GM19397 (cell line): Measurements from ENCODE around the gene DAZL.
"Not testable (repeated sequence)": the region's sequence is repeated elsewhere in the genome, so short reads cannot be mapped to it uniquely, and the experiment has no call there.

Source experiments
- ATAC-seq: cut with Tn5 transposase; IDR thresholded peaks from one replicate; pipeline ENCODE4 v1.9.1; 2021; ENCODE audit warnings: mild to moderate bottlenecking, moderate library complexity; ENCODE audit not compliant: unreplicated experiment

DAZL gene

DNA sequence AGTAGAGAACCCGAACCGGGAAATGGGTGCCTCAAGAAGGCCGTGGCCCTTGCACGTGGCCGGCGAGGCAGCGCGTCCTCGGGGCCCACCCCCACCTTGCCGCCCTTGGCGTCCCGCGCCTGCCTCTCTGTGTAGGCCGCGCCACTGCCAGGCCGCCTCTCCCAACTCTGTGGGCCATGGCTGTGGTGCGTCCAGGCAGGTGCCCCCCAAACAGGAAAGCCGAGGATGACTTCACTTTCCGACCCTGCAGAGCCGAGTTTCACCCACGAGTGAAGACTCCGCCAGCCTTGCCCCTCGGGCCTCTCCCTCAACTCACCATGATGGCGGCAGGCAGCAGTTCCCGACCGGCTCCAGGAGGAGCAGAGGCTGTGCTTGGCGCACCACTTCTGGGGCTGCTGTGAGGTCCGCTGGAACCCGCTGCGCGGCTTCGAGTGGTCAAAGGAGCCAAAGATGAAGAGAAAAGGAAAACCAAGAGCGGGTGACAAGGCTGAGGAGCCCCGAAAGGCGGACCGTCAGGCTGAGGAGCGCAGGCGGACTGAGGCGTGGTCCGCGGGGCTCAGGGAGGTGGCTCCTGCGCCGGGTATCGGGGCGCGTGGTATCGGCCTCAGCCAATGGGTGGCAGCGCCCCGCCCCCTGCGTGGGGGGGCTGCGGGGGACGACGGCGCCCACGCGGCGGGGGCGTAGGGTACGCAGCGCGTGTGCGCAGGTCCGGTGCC is at the start of gene DAZL:
Gene DAZL, minus strand, starts transcription at position 537 of the 716 bp plus-strand sequence. Its CDS starts 218 bp downstream, at position 319.
- no peak for ATAC-seq

DNA sequence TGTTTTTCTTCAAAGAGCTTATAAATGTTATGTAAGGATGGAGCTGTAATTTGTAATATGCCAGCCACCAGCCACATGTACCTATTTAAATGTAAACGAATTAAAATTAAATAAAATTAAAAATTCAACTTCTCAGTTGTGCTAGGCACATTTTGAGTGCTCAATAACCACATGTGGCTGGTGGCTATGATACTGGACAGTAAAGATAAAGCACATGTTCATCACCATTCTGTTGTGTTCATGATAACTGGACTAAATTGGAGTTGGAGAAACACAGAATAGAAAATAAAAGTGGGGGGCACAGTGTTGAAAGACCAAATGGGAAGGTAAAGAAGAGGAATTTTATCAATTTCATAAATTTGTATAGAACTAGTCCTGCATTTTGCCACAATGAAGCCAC is 49.8 kb upstream of the DAZL start:
- ATAC-seq = no peak

DNA sequence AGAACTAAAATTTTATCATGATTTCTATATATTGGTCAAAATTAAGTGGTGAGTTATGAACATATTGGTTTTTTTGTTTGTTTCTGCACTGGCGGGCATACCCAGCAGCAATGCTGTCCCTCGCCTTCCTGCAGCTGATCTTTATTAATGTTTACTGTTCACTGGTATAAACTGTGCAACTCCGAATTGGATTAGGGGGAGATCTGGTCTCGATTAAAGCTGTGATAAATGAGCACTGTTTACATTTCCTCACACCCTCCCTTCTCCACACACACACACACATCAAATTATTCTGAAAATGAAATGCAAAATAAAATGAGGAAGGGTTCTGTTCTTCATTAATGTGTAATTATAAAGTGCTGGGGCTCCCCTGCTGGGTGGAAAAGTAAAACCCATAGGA is 48.5 kb upstream of the DAZL start:
- ATAC-seq = no peak

GRCh38 chr3:16647668-16648067 is 42.4 kb upstream of the DAZL start:
- no peak for ATAC-seq

DNA sequence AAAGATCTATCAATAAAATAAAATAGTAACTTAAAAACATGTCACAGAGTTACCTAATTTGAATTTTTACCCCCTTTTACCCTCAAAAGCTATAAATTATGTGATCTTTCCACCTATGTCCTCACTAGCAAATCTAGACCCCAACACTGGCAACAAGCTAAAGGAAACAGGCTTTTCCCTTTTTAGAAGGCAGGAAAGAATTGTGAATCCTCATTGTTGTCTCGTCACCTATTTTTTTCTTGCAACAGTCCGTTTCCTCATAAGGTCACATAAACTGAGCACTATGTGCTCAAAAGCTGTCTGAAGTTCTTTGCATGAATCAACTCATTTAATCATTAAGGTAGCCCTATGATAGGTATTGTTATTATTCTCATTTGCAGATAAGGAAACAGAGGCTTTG is 34.6 kb upstream of the DAZL start:
- ATAC-seq = no peak

GRCh38 chr3:16633948-16634347 is 28.7 kb upstream of the DAZL start:
- no peak for ATAC-seq

- no peak for ATAC-seq
Measured at GRCh38 chr3:16632395-16632794, 27.2 kb upstream of the DAZL start.

- ATAC-seq = no peak
Measured at GRCh38 chr3:16618721-16619120, 13.5 kb upstream of the DAZL start.

DNA sequence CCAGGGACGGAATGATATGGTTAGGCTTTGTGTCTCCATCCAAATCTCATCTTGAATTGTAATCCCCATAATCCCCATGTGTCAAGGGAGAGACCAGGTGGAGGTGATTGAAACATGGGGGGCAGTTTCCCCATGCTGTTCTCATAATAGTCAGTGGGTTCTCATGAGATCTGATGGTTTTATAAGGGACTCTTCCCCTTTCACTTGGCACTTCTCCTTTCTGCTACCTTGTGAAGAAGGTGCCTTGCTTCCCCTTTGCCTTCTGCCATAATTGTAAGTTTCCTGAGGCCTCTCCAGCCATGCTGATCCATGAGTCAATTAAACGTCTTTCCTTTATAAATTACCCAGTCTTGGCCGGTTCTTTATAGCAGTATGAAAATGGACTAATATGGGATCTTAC is 11.9 kb upstream of the DAZL start:
- ATAC-seq = not testable (repeated sequence)

GRCh38 chr3:16616083-16616482 is 10.9 kb upstream of the DAZL start:
- no peak for ATAC-seq

DNA sequence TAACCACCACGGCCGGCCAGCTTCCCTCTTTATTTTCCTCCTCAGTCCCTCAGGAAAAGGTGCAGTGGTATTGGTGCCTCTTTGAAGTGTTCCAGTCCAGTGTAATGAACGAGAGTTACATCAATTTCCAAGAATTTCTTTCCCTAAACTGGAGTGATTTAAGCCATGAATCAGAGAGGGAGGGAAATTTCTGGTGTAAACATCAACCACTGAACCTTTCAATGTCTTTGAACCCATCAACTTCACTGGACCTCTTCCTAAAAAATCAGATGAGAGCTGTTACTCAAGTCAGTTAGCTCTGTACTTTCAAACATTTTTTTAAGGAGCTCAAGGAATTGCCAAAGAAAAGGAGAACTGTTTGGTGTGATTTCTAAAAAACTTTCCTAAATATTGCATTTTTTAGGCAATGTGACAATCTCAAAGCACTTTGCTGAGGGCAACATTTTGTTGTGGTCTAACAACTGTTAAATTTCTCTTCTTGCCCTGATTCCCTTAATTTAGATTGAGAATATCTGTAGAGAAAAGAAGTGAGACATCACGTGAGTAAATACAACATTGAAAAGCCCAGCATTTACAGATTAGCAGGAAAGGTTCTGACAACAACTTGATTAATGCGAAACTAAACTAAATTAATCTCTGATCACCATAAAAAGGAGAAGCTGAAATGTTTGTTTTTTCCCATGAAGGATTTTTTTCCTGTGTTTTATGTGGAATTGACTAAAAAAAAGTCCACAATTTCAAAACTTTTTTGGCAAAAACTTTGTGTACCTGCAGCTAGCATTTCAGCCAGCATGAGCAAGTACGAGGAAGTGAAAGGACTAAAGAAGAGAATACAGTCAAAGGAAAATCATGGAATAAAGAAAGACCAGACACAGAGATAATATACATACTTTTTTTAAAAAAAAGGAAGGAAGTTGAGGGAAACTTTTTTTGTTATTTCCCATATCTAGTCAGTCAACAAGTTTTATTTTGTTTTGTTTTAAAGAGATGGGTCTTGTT is 9.1 kb upstream of the DAZL start:
- ATAC-seq = no peak

DNA sequence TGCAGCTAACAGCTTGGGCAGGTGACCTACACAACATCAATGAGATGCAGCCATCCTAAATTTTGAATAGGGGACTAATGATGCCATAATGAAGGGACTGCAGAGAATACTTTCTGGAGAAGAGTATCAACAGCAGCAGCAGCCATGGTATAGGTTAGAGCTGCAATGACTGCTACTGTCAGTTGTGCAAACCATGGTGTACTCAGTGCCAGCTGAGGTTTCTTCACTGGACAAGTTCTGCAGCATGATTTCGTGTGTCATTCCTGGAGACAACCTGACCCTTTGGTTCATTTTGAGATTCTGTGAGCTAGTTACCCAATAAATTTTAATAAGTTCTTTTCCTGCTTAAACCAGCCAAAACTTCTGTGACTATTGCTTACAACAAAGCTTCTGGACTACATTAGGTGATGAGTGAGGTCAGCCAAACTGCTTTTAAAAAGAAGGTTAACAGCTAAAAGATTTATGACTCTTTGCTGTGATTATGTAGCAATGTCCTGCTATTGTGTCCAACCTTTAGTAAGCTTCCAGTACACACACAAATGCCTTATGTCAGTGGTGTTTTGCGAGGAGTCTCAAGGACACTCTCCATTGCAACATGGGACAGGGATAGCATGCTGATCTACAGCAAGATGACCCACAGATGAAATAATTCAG is 4.8 kb upstream of the DAZL start:
- no peak for ATAC-seq

DNA sequence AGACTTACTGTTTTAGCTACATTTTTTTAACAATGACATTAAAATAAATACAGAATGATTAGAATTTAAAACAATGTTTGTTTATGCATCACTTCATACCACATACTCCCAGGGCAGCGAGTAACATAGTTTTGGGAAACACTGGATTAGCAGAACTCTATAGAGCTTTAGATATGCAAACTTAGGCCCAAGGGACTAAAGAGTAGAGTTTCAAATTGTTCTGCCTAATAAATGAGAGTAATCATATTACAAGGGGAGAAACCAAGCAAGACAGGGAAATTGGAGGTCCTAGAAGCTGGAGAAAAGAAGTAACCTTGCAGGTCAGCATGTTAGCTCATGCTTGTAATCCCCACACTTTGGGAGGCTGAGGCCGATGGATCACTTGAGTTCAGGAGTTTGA is 3.6 kb upstream of the DAZL start:
- ATAC-seq = no peak

DNA sequence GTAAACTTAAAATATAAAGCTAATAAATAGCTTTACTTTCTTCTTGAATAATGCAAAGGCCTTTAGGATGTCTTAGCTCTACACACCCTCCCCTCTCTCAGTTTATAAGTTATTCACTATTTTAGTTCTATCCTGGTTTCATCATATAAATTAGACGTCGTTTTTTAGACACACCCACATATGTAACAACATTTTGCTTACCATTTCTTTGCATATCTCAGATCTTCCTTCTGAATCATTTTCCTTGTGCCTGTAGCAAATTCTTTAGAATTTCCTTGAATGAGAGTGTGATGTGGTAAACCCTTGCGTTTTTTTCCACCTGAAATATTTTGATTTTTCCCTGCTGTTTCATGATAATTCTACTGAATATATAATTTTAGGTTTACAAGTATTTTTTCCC is 2.5 kb upstream of the DAZL start:
- no peak for ATAC-seq

DNA sequence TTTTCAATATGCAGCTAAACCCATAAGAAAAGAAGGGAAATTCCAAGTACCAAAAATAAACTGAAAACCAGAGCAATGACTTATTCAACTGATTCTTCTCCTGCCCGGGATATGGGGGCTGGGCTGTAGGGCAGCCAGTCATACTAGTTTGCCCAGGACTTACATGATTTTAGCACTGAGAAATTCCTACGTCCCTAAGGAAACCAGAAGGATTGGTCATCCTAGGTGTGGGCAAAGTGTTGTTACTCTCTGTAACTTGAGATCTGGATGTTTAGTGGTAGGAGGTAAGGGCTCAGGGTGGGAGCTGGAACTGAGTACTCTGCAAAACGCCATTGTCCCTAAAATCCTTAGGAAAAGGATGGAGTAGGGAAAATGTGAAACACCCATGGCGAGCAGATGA is 1.2 kb upstream of the DAZL start:
- ATAC-seq = no peak

DNA sequence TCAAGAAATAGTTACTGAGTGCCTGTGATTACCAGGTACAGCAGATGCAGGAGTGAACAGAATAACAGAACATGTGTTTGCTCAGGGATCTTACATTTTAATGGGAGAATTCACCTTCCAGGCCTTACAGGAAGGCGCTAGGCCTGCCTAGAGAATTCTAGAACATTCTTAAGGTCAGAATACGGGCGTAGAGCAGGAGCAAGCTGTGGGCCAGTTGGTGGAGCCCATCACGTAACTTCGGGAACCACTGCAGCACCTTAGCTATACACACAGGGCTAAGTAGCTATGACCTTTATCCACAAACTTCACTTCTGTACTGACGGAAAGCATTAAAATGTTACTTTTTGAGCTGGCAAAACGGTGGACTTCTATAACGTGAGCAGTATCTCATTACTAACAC is 743 bp upstream of the DAZL start:
- ATAC-seq = no peak

- ATAC-seq = no peak
Measured at GRCh38 chr3:16604433-16604832, 790 bp downstream of the DAZL start.

DNA sequence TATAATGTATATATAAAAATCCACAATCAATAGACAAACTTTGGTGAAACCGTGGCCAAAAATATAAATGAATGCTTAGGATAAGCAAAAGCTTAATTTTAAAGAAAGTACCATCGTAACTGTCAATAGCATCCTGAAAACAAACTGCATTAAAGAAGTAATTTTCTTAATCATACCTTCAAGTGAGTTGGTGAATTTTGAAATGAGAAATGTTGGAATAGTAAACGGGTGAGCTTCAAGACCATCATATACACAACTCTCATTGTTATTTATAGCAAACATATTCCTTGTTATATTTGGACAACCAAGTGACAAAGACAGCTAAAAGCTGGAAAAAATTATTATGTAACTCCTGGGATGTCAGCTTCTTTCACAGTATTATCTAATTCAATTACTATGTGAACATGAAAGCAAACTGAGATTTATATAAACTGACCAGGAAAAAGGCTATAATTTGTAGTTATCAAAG is 3.7 kb downstream of the DAZL start:
- ATAC-seq = no peak

DNA sequence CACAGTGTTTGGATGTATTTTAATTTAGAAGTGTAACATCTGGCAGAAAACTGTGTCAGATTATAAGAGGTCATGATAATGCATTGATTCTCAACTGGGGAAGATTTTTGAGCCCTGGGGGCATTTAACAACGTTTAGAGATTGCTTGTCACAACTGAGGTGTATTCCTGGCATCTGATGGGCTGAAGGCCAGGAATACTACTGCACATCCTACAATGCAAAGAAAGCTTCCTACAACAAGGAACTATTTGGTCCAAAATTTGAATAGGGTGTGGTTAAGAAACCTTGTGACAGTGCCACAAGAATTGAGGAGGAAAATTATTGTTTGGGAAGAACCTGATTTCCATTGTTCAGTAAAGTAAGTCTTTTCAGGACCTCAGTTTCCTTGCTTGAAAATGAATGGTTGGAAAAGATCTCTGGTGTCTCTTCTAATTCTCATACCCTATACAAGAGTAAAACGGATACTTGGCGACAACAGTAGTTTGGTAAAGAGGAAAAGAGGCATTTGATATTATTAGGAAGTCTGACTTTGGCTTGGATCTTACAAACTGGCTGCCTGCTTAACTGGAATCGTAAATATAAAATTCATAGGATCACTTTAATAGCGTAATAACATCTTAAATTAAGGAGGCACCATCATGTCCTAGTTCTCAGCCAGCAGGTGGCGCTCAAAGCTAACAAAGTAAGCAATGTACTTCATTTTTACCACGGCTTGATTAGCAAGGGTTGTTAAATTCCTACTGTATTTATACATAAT is 4.3 kb downstream of the DAZL start:
- ATAC-seq = no peak

- ATAC-seq = no peak
Measured at GRCh38 chr3:16599694-16600093, 5.5 kb downstream of the DAZL start.
